Mesenchymal stem cell (in vitro differentiated cells and primary cell): ENCODE data around the gene GRHL1.
"Not testable (repeated sequence)": the region's sequence is repeated elsewhere in the genome, so short reads cannot be mapped to it uniquely, and the experiment has no call there.

Experiments used
- DNase-seq: peaks from one replicate; pipeline ENCODE4 v3.0.0-alpha.2; 2013
- H2AFZ ChIP-seq: one replicate; pipeline ENCODE4 v1.6.1; 2013; ENCODE audit warnings: low read depth, mild to moderate bottlenecking, control low read depth, inconsistent platforms, low read length, moderate library complexity
- H2AK5ac ChIP-seq: 2 replicates; pipeline ENCODE4 v1.6.1; 2013; ENCODE audit warnings: low read length, moderate library complexity, mild to moderate bottlenecking, inconsistent platforms; ENCODE audit not compliant: severe bottlenecking
- H2BK120ac ChIP-seq: one replicate; pipeline ENCODE4 v1.6.1; 2013; ENCODE audit warnings: low read depth, mild to moderate bottlenecking, inconsistent platforms, low read length, moderate library complexity
- H2BK12ac ChIP-seq, 2 experiments: one replicate each; pipeline ENCODE4 v1.6.1; 2013; ENCODE audit warnings: inconsistent platforms in 2 of 2, low read length in 2 of 2, mild to moderate bottlenecking in 2 of 2, moderate library complexity in 2 of 2, control low read depth in 1 of 2
- H2BK15ac ChIP-seq: one replicate; pipeline ENCODE4 v1.6.1; 2013; ENCODE audit warnings: mild to moderate bottlenecking, low read depth, inconsistent platforms; ENCODE audit not compliant: poor library complexity, severe bottlenecking
- H2BK5ac ChIP-seq: 2 replicates; pipeline ENCODE4 v1.6.1; 2013; ENCODE audit warnings: low read depth, mild to moderate bottlenecking, low read length, control low read depth, inconsistent platforms; ENCODE audit not compliant: poor library complexity, severe bottlenecking
- H3K14ac ChIP-seq, 2 experiments: one replicate each; pipeline ENCODE4 v1.6.1; 2013; ENCODE audit warnings: inconsistent platforms in 2 of 2, low read length in 2 of 2, control low read depth in 1 of 2, mild to moderate bottlenecking in 1 of 2, moderate library complexity in 1 of 2
- H3K18ac ChIP-seq, 2 experiments: one replicate each; pipeline ENCODE4 v1.6.1; 2013; ENCODE audit warnings: inconsistent platforms in 2 of 2, low read length in 2 of 2, control low read depth in 1 of 2, low read depth in 1 of 2, mild to moderate bottlenecking in 1 of 2
- H3K23ac ChIP-seq, 2 experiments: one replicate each; pipeline ENCODE4 v1.6.1; 2013; ENCODE audit warnings: inconsistent platforms in 2 of 2, low read length in 2 of 2, mild to moderate bottlenecking in 2 of 2, moderate library complexity in 2 of 2, control low read depth in 1 of 2
- H3K27ac ChIP-seq: 2 replicates; pipeline ENCODE4 v1.5.1; 2013; ENCODE audit warnings: mild to moderate bottlenecking, moderate library complexity, low read length, control low read depth, inconsistent platforms; ENCODE audit not compliant: poor library complexity, severe bottlenecking
- H3K27me3 ChIP-seq, 2 experiments: 2 replicates each; pipeline versions ENCODE4 v1.6.1 to v1.7.0; 2013; ENCODE audit warnings: low read length in 2 of 2, mild to moderate bottlenecking in 2 of 2, moderate library complexity in 2 of 2, control low read depth in 1 of 2, inconsistent platforms in 1 of 2; ENCODE audit not compliant: control insufficient read depth in 1 of 2, insufficient read depth in 1 of 2
- H3K36me3 ChIP-seq, 2 experiments: 2 replicates each; pipeline versions ENCODE4 v1.6.1 to v1.7.0; 2013; ENCODE audit warnings: low read length in 2 of 2, control low read depth in 1 of 2, inconsistent platforms in 1 of 2, low read depth in 1 of 2, mild to moderate bottlenecking in 1 of 2; ENCODE audit not compliant: insufficient read depth in 2 of 2, control insufficient read depth in 1 of 2
- H3K4ac ChIP-seq, 2 experiments: one replicate each; pipeline ENCODE4 v1.6.1; 2013; ENCODE audit warnings: inconsistent platforms in 2 of 2, low read length in 2 of 2, mild to moderate bottlenecking in 2 of 2, moderate library complexity in 2 of 2, control low read depth in 1 of 2, low read depth in 1 of 2
- H3K4me1 ChIP-seq: 2 replicates; pipeline ENCODE4 v1.6.1; 2013; ENCODE audit warnings: low read depth, low read length, control low read depth; ENCODE audit not compliant: control insufficient read depth, insufficient read depth
- H3K4me2 ChIP-seq: 2 replicates; pipeline ENCODE4 v1.6.1; 2013; ENCODE audit warnings: low read length, mild to moderate bottlenecking, inconsistent platforms; ENCODE audit not compliant: poor library complexity, severe bottlenecking
- H3K4me3 ChIP-seq, 2 experiments: 2 replicates each; pipeline versions ENCODE4 v1.5.1 to v1.7.0; 2013; ENCODE audit warnings: low read length in 2 of 2, mild to moderate bottlenecking in 2 of 2, control low read depth in 1 of 2, low read depth in 1 of 2; ENCODE audit not compliant: insufficient read depth in 1 of 2
- H3K79me1 ChIP-seq: replicated peaks from 2 replicates; pipeline ENCODE4 v1.6.1; 2013; ENCODE audit warnings: mild to moderate bottlenecking, control low read depth, low read length, inconsistent platforms; ENCODE audit not compliant: poor library complexity, severe bottlenecking
- H3K9ac ChIP-seq: 2 replicates; pipeline ENCODE4 v1.7.0; 2013; ENCODE audit warnings: mild to moderate bottlenecking, low read length, moderate library complexity
- H3K9me3 ChIP-seq: 2 replicates; pipeline ENCODE4 v1.7.0; 2013; ENCODE audit warnings: mild to moderate bottlenecking, low read length; ENCODE audit not compliant: control insufficient read depth
- H4K8ac ChIP-seq: one replicate; pipeline ENCODE4 v1.6.1; 2013; ENCODE audit warnings: inconsistent platforms, mild to moderate bottlenecking, low read length, moderate library complexity
- H4K91ac ChIP-seq: one replicate; pipeline ENCODE4 v1.6.1; 2013; ENCODE audit warnings: mild to moderate bottlenecking, low read length, inconsistent platforms
- WGBS: methylation state at CpG from one replicate; pipeline ENCODE4 v1.1.7; 2013; ENCODE audit warnings: mixed read lengths; 5-methylcytosine and 5-hydroxymethylcytosine counted together

GRHL1 gene

DNA sequence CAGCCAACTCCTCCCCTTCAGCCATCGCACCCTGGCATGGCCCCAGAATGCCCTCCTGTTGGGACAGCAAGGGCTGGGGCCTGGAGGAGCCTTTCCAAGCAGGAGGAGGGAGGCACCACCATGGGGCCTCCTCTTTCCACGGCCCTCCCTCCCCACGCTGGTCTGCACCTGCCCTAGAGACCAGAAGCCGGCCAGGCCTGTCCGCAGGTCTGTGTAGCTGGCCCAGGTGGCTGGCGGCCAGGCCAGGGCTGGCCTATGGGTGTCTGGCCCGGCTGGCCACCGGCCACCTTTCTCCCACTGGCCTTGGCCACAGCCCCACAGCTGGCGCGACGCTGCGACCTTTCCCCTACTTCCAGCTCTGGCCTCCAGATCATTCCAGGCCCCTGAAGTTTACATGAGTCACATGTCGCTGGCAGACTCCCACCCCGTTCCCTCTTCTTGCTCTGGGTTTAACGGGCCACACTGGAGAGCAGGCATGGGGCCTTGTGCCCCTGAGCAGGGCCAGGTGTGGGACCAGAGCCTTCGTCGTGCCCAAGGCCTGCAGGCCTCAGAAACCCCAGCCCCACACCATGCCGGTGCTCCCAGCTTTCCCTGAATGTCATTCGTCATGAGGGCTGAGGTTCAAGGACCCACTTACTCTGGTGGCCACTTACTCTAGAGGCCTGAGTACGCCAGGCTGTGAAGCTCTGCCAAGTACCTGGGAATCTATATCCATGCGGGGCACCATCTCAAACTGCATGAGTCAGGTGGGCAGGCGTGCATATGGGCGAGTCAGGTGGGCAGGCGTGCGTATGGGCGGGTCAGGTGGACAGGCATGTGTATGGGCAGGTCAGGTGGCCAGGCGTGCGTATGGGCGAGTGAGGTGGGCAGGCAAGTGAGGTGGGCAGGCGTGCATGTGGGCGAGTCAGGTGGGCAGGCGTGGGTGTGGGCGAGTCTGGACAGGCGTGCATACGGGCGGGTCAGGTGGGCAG lies 58.6 kb downstream of the GRHL1 start:
- Histone ChIP-seq H4K8ac (no peak overlapping the region), H2BK5ac (no peak overlapping the region), H3K4me3 (peak overlapping the region in 1 of 2 experiments; percentile 33), H3K9me3 (no peaks in the 10 kb centered on the region), H3K9ac (peak overlapping the region; percentile 14), H3K23ac (no peak overlapping the region), H3K14ac (peak overlapping the region in 1 of 2 experiments; percentile 99), H2AK5ac (no peak overlapping the region), H2BK12ac (peak overlapping the region; percentile 38 to 88), H3K4me1 (peaks cover 22% of the 10 kb centered on the region), H2BK15ac (no peak overlapping the region), H4K91ac (peak overlapping the region; percentile 25), H3K27me3 (no peaks in the 10 kb centered on the region), H3K36me3 (peaks cover 0 to 3% of the 10 kb centered on the region in 2 experiments), H3K18ac (peak overlapping the region in 1 of 2 experiments; percentile 85), H3K4me2 (no peak overlapping the region), H3K79me1 (no peaks in the 10 kb centered on the region), H2BK120ac (no peak overlapping the region), H3K27ac (no peak overlapping the region), H3K4ac (no peak overlapping the region), H2AFZ (no peak overlapping the region)
- peak; percentile 68 for DNase-seq
- 79% methylated on average over 36 of the region's 36 CpGs for WGBS

DNA sequence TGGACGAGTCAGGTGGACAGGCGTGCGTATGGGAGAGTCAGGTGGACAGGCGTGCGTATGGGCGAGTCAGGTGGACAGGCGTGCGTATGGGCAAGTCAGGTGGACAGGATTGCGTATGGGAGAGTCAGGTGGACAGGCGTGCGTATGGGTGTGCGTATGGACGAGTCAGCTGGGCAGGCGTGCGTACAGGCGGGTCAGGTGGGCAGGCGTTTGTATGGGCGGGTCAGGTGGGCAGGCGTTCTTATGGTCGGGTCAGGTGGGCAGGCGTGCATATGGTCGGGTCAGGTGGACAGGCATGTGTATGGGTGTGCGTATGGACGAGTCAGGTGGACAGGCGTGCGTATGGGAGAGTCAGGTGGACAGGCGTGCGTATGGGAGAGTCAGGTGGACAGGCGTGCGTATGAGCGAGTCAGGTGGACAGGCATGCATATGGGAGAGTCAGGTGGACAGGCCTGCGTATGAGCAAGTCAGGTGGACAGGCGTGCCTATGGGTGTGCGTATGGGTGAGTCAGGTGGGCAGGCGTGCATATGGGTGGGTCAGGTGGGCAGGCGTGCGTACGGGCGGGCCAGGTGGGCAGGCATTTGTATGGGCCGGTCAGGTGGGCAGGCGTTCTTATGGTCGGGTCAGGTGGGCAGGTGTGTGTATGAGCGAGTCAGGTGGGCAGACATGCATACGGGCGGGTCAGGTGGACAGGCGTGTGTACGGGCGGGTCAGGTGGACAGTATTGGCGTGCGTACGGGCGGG lies 59.5 kb downstream of the GRHL1 start:
- DNase-seq = not testable (repeated sequence)
- WGBS = 95% methylated on average over 52 of the region's 52 CpGs

DNA sequence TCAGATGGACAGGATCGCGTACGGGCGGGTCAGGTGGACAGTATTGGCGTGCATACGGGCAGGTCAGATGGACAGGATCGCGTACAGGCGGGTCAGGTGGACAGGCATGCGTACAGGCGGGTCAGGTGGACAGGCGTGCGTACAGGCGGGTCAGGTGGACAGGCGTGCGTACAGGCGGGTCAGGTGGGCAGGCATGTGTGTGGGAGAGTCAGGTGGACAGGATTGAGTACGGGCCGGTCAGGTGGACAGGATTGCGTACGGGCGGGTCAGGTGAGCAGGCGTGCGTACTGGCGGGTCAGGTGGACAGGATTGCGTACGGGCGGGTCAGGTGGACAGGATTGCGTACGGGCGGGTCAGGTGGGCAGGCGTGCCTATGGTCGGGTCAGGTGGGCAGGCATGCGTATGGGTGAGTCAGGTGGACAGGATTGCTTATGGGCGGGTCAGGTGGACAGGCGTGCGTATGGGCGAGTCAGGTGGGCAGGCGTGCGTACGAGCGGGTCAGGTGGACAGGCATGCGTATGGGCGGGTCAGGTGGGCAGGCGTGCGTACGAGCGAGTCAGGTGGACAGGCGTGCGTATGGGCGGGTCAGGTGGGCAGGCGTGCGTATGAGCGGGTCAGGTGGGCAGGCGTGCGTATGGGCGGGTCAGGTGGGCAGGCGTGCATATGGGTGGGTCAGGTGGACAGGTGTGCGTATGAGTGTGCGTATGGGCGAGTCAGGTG lies 60.3 kb downstream of the GRHL1 start:
- not testable (repeated sequence) for H3K9me3 ChIP-seq, H3K27ac ChIP-seq, H3K36me3 ChIP-seq, H4K8ac ChIP-seq, H3K4ac ChIP-seq, H2BK120ac ChIP-seq, H3K4me3 ChIP-seq, H2BK12ac ChIP-seq, H2AFZ ChIP-seq, DNase-seq, H3K4me2 ChIP-seq, H2BK5ac ChIP-seq, H4K91ac ChIP-seq, H3K18ac ChIP-seq, H2AK5ac ChIP-seq, H3K79me1 ChIP-seq, H3K23ac ChIP-seq, H3K14ac ChIP-seq, H3K9ac ChIP-seq, H3K27me3 ChIP-seq
- Histone ChIP-seq H3K4me1 (peaks cover 19% of the 10 kb centered on the region), H2BK15ac (peak overlapping the region; percentile 45)
- WGBS = 98% methylated on average over 61 of the region's 61 CpGs

More for the DNA sequence above, 59.5 kb downstream of the GRHL1 start:
- H2BK12ac ChIP-seq, H3K27ac ChIP-seq, H3K79me1 ChIP-seq, H3K4ac ChIP-seq, H3K14ac ChIP-seq, H3K23ac ChIP-seq, H3K36me3 ChIP-seq, H2AK5ac ChIP-seq, H3K18ac ChIP-seq, H2AFZ ChIP-seq, H3K4me2 ChIP-seq, H4K8ac ChIP-seq, H2BK15ac ChIP-seq, H2BK120ac ChIP-seq, H3K9ac ChIP-seq, H3K27me3 ChIP-seq, H2BK5ac ChIP-seq, H3K9me3 ChIP-seq: not testable (repeated sequence)
- H3K4me3 ChIP-seq = peak overlapping the region in 1 of 2 experiments; percentile 24
- peaks cover 22% of the 10 kb centered on the region for H3K4me1 ChIP-seq
- peak overlapping the region; percentile 61 for H4K91ac ChIP-seq
